OCI-M1 (cell line): ENCODE data around the gene MYO9A.

Experiments
- DNase-seq: peaks from one replicate; lab custom pipeline; 2025; lab: John Stamatoyannopoulos, UW

The MYO9A gene

DNA sequence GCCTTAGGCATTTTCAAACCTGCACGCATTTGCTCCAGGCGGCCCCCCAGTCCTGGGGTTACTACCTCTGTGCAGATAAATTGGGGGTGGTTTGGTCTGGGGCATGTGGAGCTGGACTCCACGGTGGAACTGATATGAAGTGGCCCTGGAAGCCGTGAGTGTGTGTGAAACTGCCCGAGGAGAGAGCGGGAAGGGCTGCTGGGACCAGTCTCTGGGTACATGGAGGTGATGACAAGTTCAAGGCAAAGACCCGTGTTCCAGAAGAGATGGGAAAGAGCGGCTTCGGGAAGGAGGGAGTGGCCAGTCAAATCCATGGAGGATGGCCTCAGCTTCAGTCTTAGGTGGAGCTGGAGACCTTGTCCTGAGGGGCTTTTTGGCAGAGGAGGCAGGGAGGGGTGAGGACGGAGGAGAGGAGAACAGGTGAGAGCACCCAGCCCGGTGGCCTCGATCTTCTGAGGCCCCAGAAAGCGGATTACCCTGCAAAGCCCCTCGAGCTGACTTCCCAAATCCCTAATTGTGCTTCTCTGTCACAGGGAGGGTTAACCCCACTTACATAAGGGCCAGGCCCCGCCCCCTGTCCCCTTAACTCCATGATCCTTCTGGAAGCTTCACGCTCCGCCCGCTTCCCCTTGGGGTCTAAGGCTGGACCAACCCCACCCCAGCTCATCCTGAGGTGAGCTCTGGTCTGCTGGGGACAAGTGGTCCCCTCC lies 309.5 kb downstream of the MYO9A start:
- no peak for DNase-seq

DNA sequence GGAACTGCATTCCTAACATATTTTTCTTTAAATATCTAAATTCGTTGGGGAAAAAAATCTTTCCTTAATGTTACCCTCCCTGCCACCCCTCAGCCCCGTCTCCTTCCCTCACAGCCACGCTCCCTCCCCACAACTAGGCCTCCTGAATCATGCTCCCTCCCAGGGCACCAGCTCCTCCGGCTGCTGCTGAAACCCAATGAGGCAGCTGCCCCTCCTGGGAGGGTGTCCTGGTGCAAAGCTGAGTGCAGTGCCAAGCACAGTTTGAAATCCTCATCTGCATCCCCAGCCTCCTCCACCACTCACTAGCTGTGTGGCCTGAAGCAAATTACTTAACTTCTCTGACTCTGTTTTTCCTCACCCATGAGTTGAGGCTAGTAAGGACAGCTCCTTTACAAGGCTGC lies 310.3 kb downstream of the MYO9A start:
- no peak for DNase-seq

DNA sequence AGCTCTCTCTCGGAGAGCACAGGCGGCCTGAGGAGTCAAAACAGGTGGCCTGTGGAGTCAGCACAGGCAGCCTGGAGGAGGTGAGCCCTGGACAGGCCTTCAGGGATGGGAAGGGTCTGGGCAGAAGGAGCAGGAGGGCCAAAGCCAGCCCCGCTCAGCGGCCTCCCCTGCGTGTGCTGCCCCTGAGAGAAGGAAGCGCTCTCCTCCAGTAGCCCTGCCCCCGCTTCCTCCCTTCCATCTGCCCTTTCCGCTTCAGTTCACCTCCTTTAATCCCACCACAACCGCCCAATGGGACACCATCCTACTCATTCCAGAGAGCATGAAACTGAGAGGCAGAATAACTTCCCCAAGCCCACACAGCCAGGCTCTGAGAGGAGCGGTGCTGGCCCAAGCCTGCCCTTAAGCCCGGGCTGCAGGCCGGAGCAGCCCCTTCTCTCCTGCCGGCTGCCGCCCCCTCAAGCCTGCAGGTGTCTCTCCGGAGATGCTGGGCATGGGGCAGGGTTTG lies 310.8 kb downstream of the MYO9A start:
- no peak for DNase-seq

DNA sequence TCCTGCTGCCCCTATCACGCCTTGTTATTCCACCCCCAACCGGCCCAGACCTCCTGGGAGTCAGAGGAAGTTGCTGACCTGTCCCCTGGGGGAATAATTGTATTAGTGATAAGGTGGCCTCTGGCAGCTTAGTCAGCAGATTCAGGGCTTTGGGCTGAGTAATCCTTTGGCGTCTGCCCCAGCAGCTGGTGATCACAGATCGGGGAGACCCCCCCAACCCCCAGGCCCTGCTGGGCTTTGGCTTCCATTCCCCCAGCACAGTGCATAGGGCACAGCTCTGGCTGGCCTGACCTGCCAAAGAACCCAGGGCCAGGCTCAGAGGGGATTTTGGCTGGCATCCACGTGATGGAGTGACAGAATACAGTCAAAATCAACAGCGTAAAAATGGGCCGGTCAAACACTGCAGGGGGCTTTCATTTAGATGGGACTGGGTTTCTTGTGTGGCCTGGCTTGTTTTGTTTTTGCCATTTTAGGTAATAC lies 311.5 kb downstream of the MYO9A start:
- peak; percentile 16 for DNase-seq

DNA sequence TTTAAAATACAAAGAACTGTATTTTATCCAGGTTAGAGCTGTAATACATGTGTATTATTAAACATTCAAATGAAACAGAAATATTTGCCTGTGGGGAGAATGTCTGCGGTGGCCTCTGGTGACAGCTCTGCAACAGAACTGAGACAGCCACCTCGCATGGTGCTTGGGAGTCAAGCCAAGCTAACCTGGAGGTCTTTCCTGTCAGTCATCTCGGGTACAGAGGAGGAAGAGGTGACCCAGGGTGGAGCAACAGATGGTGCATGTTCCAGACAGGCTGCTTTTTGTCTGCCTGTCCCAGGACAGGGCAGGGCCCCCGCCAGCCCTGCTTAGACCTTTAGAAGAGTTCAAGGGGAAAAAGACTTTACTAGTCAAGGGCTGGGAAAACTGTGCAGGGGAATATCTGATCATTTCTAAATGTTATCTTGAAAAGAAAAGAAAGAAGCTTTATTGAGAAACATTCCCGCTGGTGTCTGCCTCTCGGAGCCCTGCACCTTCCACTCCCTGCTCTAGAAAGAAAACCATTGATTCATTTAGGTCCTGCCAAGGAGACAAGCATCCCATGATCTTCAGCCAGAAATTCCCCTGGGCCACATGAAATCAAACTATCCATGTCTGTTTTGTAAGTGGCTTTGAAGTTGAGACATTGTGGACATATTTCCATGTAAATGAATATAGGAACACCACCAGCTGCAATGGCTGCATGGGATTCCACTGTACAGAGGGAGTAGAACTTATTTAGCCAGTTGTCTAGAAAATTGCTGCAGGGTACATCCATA lies 313.1 kb downstream of the MYO9A start:
- no peak for DNase-seq

DNA sequence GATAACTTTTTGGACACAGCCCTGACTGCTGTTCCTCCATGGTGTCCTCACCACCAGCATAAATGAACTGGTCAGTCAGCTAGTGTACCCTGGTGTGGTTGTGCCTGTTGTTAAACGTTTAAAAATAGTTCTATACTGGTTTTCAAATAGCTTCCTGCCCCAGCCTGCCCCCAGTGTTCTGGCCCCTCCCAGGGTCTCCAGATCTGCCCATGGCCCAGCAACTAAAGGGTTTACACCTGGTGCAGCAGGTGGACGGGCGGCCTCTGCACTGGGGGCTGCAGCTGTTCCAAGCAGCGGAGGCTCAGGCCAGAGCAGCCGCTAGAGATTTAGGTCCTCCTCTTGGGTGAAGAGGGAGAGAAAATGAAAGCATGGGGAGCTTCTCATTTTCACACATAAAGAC lies 313.7 kb downstream of the MYO9A start:
- no peak for DNase-seq

DNA sequence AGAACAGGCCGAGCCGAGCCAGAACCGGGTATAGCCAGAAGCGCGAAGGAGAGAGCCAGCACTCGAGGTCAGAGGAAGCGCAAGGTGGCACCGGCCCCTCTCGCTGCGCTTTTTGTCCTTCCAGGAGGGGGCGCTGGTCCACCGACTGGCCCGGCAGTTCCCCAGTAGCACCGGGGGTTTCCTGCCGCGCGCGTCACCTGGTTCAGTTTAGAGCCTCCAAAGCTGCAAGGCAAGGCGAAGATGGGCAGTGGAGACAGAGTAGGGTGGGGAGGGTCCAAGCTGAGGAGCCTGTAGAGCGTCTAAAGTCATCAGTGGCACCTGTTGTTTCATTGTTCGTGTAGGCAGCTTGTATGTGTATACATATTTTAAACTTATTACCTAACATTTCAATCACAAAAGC lies 315.2 kb downstream of the MYO9A start:
- DNase-seq, result no peak

DNA sequence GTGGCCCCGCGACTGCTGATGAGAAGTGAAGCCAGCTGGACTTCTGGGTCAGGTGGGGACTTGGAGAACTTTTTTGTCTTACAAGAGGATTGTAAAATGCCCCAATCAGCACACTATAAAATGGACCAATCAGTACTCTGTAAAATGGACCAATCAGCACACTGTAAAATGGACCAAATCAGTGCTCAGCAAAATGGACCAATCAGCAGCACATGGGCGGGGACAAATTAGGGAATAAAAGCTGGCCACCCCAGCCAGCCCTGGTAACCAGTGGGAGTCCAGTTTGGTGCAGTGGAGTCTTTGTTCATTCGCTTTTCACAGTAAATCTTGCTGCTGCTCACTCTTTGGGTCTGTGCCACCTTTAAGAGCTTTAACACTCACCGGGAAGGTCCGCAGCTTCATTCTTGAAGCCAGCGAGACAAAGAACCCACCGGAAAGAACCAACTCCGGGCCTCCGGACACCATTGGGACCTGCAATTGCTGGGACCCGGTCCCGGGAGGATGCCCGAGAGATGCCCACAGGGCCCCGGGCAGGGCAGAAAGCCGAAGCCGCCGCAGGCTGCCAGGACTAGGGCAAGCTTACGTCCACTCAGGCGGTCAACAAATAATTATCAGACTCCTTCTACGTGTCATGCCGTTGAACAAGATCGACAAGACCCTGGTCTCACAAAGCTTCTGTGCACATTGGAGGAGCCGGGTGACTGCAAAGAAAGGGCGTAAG lies 315.9 kb downstream of the MYO9A start:
- DNase-seq, result no peak

DNA sequence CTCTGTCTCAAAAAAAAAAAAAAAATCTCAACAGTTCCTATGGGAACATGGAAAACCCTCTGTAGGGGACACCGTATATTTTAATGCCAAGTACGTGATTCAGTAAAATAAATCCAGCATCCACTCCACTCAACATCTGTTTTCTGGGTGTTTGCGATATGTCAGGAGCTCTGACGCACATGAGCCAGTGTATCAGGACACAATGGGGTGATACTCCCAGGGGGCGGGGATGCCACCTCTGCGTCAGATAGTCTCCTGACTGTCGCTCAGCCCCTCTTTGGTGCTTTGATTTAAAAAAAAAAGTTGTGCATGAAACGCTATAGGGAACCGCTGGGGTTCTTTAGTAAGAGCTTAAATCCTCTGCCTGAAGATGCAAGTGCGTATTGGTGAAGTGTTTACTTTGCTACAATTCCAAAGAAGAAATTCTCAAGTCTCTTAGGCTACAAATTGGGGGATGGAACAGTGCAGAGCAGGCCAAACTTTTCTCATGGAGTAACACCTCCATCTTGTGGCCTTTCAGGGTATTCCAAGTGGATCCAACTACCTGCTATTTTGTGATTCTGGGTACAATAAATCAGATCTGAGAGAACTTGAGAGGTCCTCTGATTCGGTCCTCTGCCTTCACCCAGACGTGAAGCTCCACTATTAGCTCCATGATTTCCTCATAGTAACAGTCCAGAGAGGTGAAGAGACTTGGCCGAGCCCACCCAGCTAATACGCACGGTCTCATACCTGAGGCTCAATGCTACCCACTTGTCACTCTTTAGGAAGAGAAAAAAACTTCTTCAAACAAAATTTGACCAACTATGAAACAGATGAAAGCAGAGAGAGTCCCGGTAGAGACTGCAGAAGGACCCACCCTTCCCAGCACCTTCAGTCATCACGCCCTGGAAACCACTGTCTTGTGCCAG lies 316.9 kb downstream of the MYO9A start:
- peak; percentile 65 for DNase-seq

DNA sequence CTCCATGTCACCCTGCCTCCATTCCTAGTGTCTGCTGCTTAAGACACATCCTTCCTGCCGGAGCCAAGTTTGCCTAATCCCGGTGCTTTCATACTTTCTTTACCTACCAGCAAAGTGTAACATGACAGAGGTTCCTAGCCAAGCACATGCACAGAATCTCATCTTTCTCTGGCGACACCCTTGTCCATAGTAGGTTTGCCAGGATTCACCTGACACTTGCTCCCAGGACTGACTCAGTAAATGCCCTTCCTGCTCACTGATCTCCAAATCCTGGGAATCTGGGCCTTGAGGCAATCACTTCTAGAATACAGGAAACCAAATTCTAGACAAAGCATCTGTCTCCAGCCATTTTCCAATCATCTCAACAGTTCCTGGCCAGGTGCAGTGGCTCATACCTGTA lies 317.8 kb downstream of the MYO9A start:
- no peak for DNase-seq

DNA sequence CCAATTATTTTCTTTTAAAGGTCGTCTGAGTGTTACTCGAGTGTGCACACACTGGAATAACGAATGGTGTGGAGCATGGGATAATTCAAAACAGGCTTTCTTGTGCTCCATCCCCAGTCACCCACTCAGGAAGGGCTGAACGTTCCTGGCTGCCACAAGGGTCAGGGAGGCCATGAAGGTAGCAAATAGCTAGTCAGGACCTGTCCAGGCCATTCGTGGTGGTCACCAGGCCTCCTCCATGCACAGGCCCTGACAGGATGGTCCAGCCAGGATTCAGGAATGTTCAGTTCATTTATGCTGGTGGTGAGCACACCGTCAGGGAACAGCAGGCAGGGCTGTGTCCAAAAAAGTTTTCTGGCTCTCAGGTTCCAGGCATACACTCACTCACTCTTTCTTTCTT lies 319.3 kb downstream of the MYO9A start:
- no peak for DNase-seq

DNA sequence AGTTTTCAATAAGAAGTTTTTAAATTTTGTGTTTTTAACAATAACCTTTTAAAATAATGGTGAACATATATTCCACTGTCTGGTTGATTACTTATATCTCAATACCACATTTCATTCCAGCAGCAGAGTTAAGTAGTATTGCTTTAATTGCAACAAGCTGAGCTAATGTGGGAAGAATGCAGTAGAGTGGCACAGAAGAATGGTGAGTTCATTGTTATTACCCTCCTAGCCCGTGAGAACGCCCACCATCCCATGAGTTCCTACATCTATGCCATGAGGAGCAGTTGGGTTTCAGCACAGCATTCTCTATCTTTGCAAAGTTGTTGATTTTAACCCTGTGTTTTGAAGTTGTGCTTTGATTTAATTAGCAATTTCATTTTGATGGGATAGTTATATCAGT lies 325.4 kb downstream of the MYO9A start:
- no peak for DNase-seq

DNA sequence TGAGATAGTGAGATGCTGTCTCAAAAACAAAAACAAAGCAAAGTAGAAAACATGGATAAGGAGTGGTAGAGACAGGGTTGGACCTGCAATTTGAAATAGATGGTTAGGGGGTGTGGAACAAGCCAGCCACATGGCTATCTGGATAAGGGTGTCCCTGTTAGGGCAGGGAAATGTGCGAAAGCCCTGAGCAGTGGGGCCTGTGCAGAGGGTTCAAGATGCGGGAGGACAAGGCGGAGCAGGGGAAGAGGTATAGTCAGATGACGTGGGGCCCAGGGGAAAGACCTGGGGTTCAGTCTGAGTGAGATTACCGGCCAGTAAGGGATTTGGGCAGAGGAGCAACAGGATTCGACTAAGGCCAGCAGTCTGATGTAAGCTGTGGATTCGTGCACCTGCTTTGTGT lies 326.0 kb downstream of the MYO9A start:
- no peak for DNase-seq

DNA sequence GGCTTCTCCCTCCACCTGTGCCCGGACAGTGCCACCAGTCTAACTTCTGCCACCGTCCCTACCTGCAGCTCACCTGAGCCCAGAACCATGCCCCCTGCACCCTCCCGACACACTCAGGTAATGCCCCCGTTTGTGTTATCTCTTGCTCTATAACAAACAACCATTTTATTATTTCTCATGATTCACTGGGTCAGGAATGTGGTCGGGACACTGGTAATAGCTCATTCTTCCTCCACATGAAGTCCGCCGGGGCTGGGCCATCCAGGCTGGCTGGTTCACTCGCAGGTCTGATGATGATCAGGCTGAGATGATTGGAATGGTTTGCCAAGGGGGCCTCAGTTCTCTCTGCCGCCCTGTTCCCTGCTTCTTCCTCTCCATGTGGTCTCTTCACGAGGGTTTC lies 327.9 kb downstream of the MYO9A start:
- no peak for DNase-seq

DNA sequence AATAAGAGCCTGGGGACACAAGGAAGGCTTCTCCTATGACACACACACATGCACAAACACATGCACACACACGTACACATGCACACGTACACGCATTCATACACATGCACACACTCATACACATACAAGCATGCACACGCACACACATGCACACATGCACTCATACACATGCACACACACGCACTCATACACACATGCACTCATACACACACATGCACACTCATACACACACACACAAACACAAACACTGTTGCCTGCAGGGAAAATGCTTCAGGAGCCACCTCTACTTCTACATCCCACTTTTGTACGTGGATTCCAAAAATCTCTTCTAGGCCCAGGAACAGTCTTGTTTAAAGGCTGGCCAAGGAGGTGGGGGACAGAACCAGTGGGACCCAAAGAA lies 328.3 kb downstream of the MYO9A start:
- no peak for DNase-seq

DNA sequence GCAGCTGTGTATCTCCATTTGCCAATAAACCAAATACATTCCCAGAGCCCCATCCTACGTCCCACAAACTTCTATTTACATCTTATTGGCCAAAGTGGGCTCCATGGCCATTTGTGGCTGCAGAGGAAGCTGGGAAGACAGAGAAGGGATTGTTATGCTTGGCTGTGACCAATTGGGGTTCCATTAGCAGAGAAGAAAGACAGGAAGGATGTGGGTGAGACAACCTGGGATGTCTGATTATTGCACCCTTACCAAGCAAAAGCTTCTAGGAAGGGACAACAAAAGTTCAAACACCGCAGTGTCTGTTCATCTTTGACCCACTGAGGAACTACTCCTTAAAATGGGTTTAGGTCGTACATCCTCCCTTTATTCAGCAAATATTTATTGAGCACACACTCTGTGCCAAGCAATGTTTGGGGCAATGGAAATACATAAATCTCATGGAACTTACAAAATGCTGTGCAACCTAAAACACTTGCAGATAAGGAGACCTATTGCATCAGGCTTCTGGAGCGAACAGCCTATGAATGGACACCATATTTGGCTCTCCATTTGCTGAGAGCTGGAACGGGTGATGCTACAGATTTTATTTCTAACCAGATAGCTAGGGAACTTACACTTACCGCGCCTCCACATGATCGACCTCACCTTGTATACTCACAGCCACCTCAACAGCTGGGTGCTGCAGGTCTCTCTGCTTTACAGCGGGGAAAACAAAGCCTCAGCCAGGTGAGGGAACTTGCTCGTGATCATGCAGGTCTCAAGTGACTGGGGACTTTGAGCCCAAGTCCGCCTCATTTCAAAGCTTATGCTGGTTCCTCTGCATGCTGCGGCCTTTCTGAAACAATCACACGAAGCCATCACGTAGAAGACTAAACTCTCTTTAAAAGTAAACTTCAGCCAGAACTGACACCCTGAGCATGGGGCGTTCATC lies 329.0 kb downstream of the MYO9A start:
- no peak for DNase-seq

DNA sequence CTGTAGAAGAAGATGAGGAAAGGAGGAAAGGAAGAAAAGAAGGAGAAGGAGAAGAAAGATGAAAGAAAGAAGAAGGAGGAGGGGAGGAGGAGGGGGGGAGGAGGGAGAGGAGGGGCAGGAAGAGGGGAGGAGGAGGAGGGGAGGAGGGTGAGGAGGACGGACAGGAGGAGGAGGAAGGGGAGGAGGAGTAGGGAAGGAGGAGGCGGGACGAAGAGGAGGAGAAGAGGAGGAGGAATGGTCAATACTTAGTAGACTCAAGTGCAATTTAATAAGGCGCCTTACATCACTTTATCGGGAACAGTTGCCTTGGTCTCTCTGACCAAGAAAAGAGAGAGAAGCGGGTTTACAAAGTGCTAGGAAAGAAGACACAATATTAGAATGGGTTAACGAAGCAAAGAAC lies 331.3 kb downstream of the MYO9A start:
- DNase-seq, result no peak

DNA sequence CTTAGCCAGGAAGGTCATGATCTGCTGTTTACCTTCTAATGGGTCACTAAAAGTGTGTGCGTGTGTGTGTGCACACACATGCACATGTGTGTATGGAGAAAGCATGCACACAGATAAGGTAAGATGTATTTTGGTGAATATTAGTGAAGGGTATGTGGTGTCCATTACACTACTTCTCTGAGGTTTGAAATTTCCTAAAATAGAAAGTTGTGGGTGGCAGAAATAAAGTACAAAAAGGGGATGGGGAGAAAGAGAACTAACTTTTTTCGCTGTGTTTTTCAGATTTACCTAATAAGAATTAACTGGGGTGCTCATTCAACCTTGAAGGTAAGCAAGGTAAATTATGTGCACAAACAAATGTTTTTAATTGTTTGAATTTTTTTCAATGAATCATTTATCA lies 332.0 kb downstream of the MYO9A start:
- no peak for DNase-seq

DNA sequence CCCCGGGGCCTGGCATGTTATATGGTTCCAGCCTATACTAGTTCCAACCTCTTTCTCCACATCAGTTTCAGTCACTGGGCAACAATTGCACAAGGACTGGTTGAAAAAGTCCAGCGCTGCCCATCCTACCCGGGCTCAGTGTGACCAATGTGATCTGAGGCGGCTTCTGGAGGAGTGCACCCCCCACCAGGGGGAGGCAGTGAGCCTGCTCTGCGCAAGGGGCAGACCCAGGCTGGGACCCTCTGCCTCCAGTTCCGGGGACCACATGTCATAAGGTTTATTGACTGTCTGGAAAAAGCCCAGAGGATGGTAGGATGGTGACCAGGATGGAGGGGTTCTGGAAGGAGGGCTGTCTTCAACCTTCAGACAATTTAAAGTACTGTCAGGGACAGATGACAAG lies 333.2 kb downstream of the MYO9A start:
- no peak for DNase-seq

DNA sequence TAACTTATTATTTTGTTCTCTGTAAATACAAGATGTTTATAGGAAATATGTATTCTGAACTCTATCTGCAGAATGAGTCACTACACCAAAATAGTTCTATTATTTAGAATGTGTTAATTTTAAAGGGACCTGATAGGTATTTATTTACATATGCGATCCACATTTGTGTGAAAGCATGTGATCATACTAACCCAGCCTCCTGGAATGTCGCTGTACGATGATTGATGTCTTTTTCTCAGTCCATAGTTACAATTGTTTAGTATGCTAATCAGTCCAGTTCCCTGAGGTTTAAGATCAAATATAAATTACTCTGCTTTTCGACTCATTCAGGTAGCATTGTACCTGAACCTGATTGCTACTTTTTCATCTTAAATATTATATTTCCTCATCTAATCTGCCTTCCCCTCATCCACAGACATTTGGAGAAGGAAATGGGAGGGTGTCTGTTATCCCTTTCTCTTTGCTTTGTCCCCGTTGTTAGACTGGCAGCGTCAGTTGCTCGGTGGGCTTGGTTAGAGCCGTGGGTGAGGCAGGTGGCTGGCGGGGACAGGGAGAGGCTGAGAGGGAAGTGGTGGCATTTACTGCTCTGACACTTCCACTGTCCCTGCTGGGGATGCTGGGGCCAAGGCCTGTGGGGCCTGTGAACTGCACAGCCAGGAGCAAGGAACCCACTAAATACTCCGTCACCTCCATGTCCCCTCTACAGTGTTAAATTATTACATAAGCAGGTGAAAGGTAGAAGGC lies 335.4 kb downstream of the MYO9A start:
- no peak for DNase-seq
